ENCODE results near the gene AIFM3.
"Not testable (repeated sequence)": the region's sequence is repeated elsewhere in the genome, so short reads cannot be mapped to it uniquely, and the experiment has no call there.

AIFM3 gene

GRCh38 chr22:20968281-20968977 lies 1.4 kb downstream of the AIFM3 start:
- H3K4me1 ChIP-seq (ENCODE audit: control insufficient read depth, low read length) = peaks cover 6% of the 10 kb centered on the region; the same call in 1 of the 2 replicates
- no peaks in the 10 kb centered on the region for H3K9me3 ChIP-seq (ENCODE audit: control insufficient read depth, insufficient read depth, low read length)
- H3F3A ChIP-seq (ENCODE audit: control insufficient read depth, insufficient read depth) = no peaks in the 10 kb centered on the region
- no peaks in the 10 kb centered on the region for H3K9me2 ChIP-seq (replicated peaks; ENCODE audit: control insufficient read depth, low read length)
- peaks cover 22% of the 10 kb centered on the region for H3K27me3 ChIP-seq (ENCODE audit: control insufficient read depth, low read length)
- no peak overlapping the region for H3K4me2 ChIP-seq (ENCODE audit: low read length)
- no peaks in the 10 kb centered on the region for H4K20me1 ChIP-seq (ENCODE audit: control insufficient read depth, insufficient read depth, low read depth, low read length)
- no peaks in the 10 kb centered on the region for H3K79me2 ChIP-seq (ENCODE audit: control insufficient read depth, low read length)
- TF ChIP-seq CTCF (IDR thresholded peaks at IDR 0.05; ENCODE audit: low read depth, low read length, poor library complexity, severe bottlenecking) (no peak), EZH2phosphoT487 (IDR thresholded peaks at IDR 0.05; ENCODE audit: borderline replicate concordance, low read length) (no peak)
- no peak overlapping the region for H3K27ac ChIP-seq (ENCODE audit: low read depth, low read length)
- H3K4me3 ChIP-seq (ENCODE audit: low read length) = no peak overlapping the region
- no peaks in the 10 kb centered on the region for H3K36me3 ChIP-seq (ENCODE audit: control insufficient read depth, low read length)

GRCh38 chr22:20970939-20971657 lies 4.0 kb downstream of the AIFM3 start:
- H3K9me3 ChIP-seq (ENCODE audit: control insufficient read depth, insufficient read depth, low read length) = no peaks in the 10 kb centered on the region
- H3K79me2 ChIP-seq (ENCODE audit: control insufficient read depth, low read length) = no peaks in the 10 kb centered on the region
- no peak overlapping the region for H3K4me3 ChIP-seq (ENCODE audit: low read length)
- H3F3A ChIP-seq (ENCODE audit: control insufficient read depth, insufficient read depth) = no peaks in the 10 kb centered on the region
- no peaks in the 10 kb centered on the region for H3K36me3 ChIP-seq (ENCODE audit: control insufficient read depth, low read length)
- H3K4me1 ChIP-seq (ENCODE audit: control insufficient read depth, low read length) = peaks cover 6% of the 10 kb centered on the region; the same call in 1 of the 2 replicates
- H3K4me2 ChIP-seq (ENCODE audit: low read length) = no peak overlapping the region
- no peaks in the 10 kb centered on the region for H3K9me2 ChIP-seq (replicated peaks; ENCODE audit: control insufficient read depth, low read length)
- no peak overlapping the region for H3K27ac ChIP-seq (ENCODE audit: low read depth, low read length)
- no peaks in the 10 kb centered on the region for H4K20me1 ChIP-seq (ENCODE audit: control insufficient read depth, insufficient read depth, low read depth, low read length)
- no peak for TF ChIP-seq CTCF (IDR thresholded peaks at IDR 0.05; ENCODE audit: low read depth, low read length, poor library complexity, severe bottlenecking)
- H3K27me3 ChIP-seq (ENCODE audit: control insufficient read depth, low read length) = peaks cover under 1% of the 10 kb centered on the region

- H3K27ac ChIP-seq (ENCODE audit: low read depth, low read length); H3K36me3 ChIP-seq (ENCODE audit: control insufficient read depth, low read length); H3K9me2 ChIP-seq (replicated peaks; ENCODE audit: control insufficient read depth, low read length); H3K9me3 ChIP-seq (ENCODE audit: control insufficient read depth, insufficient read depth, low read length); H3F3A ChIP-seq (ENCODE audit: control insufficient read depth, insufficient read depth); H3K4me1 ChIP-seq (ENCODE audit: control insufficient read depth, low read length); H3K27me3 ChIP-seq (ENCODE audit: control insufficient read depth, low read length); H3K4me2 ChIP-seq (ENCODE audit: low read length); H4K20me1 ChIP-seq (ENCODE audit: control insufficient read depth, insufficient read depth, low read depth, low read length); H3K79me2 ChIP-seq (ENCODE audit: control insufficient read depth, low read length); H3K4me3 ChIP-seq (ENCODE audit: low read length): not testable (repeated sequence)
Measured at GRCh38 chr22:20972014-20972694, 5.1 kb downstream of the AIFM3 start.
